ENCODE data around the gene CBL. TPM values are rescaled to one million over a fixed set of nuclear protein-coding genes. Genes with fewer than 3 reads are reported as not detected.
"Not testable (repeated sequence)": the region's sequence is repeated elsewhere in the genome, so short reads cannot be mapped to it uniquely, and the experiment has no call there.

Gene CBL
- total and polyA plus RNA-seq, 10 of the 15 experiments (the other 5 are each of a cell fraction or from before 2014, with no cell fraction given), result 3.9 to 27.1 (median 9.5) TPM

DNA sequence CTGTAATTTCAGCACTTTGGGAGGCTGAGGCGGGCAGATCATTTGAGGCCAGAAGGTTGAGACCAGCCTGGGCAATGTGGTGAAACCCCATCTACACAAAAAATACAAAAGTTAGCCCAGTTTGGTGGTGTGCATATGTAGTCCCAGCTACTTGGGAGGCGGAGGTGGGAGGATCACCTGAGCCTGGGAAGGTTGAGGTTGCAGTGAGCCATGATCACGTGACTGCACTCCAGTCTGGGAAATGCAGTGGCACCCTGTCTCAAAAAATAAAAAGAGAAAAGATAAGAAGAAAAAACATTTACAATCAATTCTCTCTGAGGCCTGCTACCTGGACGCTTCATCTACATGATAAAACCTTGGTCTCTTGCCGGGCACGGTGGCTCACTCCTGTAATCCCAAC is 7.2 kb upstream of the CBL start:
- H3K36me3 ChIP-seq (ENCODE audit: control insufficient read depth in 2 of 2, insufficient read depth in 2 of 2, low read length in 1 of 2), result no peaks in the 10 kb centered on the region
- DNase-seq (ENCODE audit: low read depth, low spot score), result no peak
- H3K27ac ChIP-seq (ENCODE audit: control insufficient read depth, insufficient read depth), result no peak overlapping the region
- no peaks in the 10 kb centered on the region for H3K4me1 ChIP-seq (ENCODE audit: control insufficient read depth, insufficient read depth, low read length)
- SMC1A ChIA-PET (ENCODE audit: uncharacterized antibody, unreplicated experiment), result interaction anchor here (1.4 to 1.8 kb wide), 2 partner anchors 64 to 84 kb away, joined by 4 to 5 read pairs; no protein-coding TSS in a partner anchor
- H3K4me2 ChIP-seq (ENCODE audit: control insufficient read depth, insufficient read depth), result no peak overlapping the region
- no peaks in the 10 kb centered on the region for H4K20me1 ChIP-seq (ENCODE audit: control insufficient read depth, insufficient read depth)
- POLR2A ChIA-PET, result interaction anchor here (0.7 kb wide), 1 partner anchor 276 kb away, joined by 3 read pairs; no protein-coding TSS in a partner anchor
- in situ Hi-C loops (cut with MboI), result no loop called here
- no peak overlapping the region for H3K4me3 ChIP-seq
- H3K9me3 ChIP-seq (replicated peaks; ENCODE audit: control insufficient read depth, insufficient read depth, low read length), result no peaks in the 10 kb centered on the region
- BruUV-seq (replicated peaks), result no TSS peak
- WGBS (ENCODE audit: insufficient coverage, insufficient replicate concordance, low lambda C conversion rate, missing lambda C conversion rate), result 53% methylated on average over 6 of the region's 6 CpGs
- no peak for FAIRE-seq
- ATAC-seq, result no peak
- CTCF ChIA-PET, result no interaction called here
- intact Hi-C loops (cut with micrococcal nuclease; ENCODE audit: unreplicated experiment), result loop anchor here (5.0 kb wide), 2 partner anchors 52 to 92 kb away; partner anchors contain the start of genes ABCG4 and C2CD2L
- H3K27me3 ChIP-seq (replicated peaks in 1 of 2; ENCODE audit: control insufficient read depth in 2 of 2, insufficient read depth in 2 of 2, low read length in 1 of 2), result 0 out of 4 replicates have a peak, but pooled peaks cover 0 to 2% of the 10 kb centered on the region in 2 experiments
- no peak overlapping the region for H2AFZ ChIP-seq (ENCODE audit: control insufficient read depth, low read depth, low read length)
- H3K79me2 ChIP-seq (ENCODE audit: control insufficient read depth, insufficient read depth, low read length), result no peaks in the 10 kb centered on the region
- RAD21 ChIA-PET (ENCODE audit: unreplicated experiment), result no interaction called here
- TF ChIP-seq RAD51 (IDR thresholded peaks at IDR 0.05) (peak; percentile 49; the same call in 1 of the 2 replicates), TCF7 (IDR thresholded peaks at IDR 0.05; ENCODE audit: borderline replicate concordance) (no peak), WRNIP1 (IDR thresholded peaks at IDR 0.05; ENCODE audit: borderline replicate concordance, low read depth, low read length) (no peak), EED (IDR thresholded peaks at IDR 0.05; ENCODE audit: low read depth) (no peak)
- TF ChIP-seq, protein P1, sequence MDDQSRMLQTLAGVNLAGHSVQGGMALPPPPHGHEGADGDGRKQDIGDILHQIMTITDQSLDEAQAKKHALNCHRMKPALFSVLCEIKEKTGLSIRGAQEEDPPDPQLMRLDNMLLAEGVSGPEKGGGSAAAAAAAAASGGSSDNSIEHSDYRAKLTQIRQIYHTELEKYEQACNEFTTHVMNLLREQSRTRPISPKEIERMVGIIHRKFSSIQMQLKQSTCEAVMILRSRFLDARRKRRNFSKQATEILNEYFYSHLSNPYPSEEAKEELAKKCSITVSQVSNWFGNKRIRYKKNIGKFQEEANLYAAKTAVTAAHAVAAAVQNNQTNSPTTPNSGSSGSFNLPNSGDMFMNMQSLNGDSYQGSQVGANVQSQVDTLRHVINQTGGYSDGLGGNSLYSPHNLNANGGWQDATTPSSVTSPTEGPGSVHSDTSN (IDR thresholded peaks at IDR 0.05; ENCODE audit: insufficient replicate concordance, low read depth, low read length), result no peak
- H3K9ac ChIP-seq (ENCODE audit: control insufficient read depth, insufficient read depth, low read length), result no peak overlapping the region

DNA sequence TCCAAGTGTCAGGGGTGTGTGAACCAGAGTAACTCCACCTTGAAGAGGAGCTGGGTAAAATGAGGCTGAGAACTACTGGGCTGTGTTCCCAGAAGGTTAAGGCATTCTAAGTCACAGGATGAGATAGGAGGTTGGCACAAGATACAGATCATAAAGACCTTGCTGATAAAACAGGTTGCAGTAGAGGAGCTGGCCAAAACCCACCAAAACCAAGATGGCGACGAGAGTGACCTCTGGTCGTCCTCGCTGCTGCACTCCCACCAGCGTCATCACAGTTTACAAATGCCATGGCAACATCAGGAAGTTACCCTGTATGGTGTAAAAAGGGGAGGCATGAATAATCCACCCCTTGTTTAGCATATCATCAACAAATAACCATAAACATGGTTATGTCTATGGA is 4.9 kb upstream of the CBL start:
- RAD21 ChIA-PET (ENCODE audit: unreplicated experiment); FAIRE-seq: not testable (repeated sequence)
- CTCF ChIA-PET, result interaction anchor here (1.2 to 1.7 kb wide), 2 partner anchors 18 to 123 kb away, joined by 3 to 8 read pairs; no protein-coding TSS in a partner anchor

More for the DNA sequence above, 4.9 kb upstream of the CBL start:
- H3K27ac ChIP-seq (ENCODE audit: control insufficient read depth, insufficient read depth); H3K36me3 ChIP-seq (ENCODE audit: control insufficient read depth in 2 of 2, insufficient read depth in 2 of 2, low read length in 1 of 2); in situ Hi-C loops (cut with MboI); H3K4me2 ChIP-seq (ENCODE audit: control insufficient read depth, insufficient read depth); H3K79me2 ChIP-seq (ENCODE audit: control insufficient read depth, insufficient read depth, low read length); H3K9me3 ChIP-seq (replicated peaks; ENCODE audit: control insufficient read depth, insufficient read depth, low read length); BruUV-seq (replicated peaks); POLR2A ChIA-PET; H4K20me1 ChIP-seq (ENCODE audit: control insufficient read depth, insufficient read depth); H3K9ac ChIP-seq (ENCODE audit: control insufficient read depth, insufficient read depth, low read length); H3K4me3 ChIP-seq; intact Hi-C loops (cut with micrococcal nuclease; ENCODE audit: unreplicated experiment); H3K27me3 ChIP-seq (replicated peaks in 1 of 2; ENCODE audit: control insufficient read depth in 2 of 2, insufficient read depth in 2 of 2, low read length in 1 of 2); H2AFZ ChIP-seq (ENCODE audit: control insufficient read depth, low read depth, low read length); H3K4me1 ChIP-seq (ENCODE audit: control insufficient read depth, insufficient read depth, low read length); DNase-seq (ENCODE audit: low read depth, low spot score); ATAC-seq: not testable (repeated sequence)
- WGBS (ENCODE audit: insufficient coverage, insufficient replicate concordance, low lambda C conversion rate, missing lambda C conversion rate), result 74% methylated on average over 5 of the region's 5 CpGs
- SMC1A ChIA-PET (ENCODE audit: uncharacterized antibody, unreplicated experiment), result interaction anchor here (1.4 kb wide), 1 partner anchor 83 kb away, joined by 5 read pairs; no protein-coding TSS in a partner anchor

All from GM12878 (cell line).